Suprapubic skin (tissue), 4 donors: ENCODE results near the gene DUS1L.

ENCODE experiments used
- EP300 ChIP-seq: sonication (generic); formaldehyde crosslinking; IDR thresholded peaks from one replicate; pipeline ENCODE4 v1.6.1; 2017; ENCODE audit warnings: antibody characterized with exemption
- POLR2A ChIP-seq, 2 donors: fragments of 450-650 bp; IDR thresholded peaks; one replicate each; pipeline ENCODE4 v1.6.1; 2017; ENCODE audit warnings: antibody characterized with exemption in 2 of 2, mild to moderate bottlenecking in 2 of 2, moderate library complexity in 2 of 2
- POLR2AphosphoS5 ChIP-seq, 3 donors: sonication (generic); formaldehyde crosslinking; IDR thresholded peaks; one replicate each; pipeline ENCODE4 v1.6.1; 2017; ENCODE audit warnings: antibody characterized with exemption in 3 of 3
- TF ChIP-seq, protein P1 (sequence below), 2 donors: fragments of 200-600 bp in 1 of 2; fragments of 450-650 bp in 1 of 2; sonication (generic) in 1 of 2; IDR thresholded peaks; one replicate each; pipeline ENCODE4 v1.5.1; 2016 to 2019; ENCODE audit warnings: antibody characterized with exemption in 2 of 2, mild to moderate bottlenecking in 1 of 2, moderate library complexity in 1 of 2

- TF ChIP-seq POLR2A (IDR thresholded peaks at IDR 0.05) (no peak), POLR2AphosphoS5 (IDR thresholded peaks at IDR 0.05) (no peak), EP300 (no peak)
- TF ChIP-seq, protein P1, sequence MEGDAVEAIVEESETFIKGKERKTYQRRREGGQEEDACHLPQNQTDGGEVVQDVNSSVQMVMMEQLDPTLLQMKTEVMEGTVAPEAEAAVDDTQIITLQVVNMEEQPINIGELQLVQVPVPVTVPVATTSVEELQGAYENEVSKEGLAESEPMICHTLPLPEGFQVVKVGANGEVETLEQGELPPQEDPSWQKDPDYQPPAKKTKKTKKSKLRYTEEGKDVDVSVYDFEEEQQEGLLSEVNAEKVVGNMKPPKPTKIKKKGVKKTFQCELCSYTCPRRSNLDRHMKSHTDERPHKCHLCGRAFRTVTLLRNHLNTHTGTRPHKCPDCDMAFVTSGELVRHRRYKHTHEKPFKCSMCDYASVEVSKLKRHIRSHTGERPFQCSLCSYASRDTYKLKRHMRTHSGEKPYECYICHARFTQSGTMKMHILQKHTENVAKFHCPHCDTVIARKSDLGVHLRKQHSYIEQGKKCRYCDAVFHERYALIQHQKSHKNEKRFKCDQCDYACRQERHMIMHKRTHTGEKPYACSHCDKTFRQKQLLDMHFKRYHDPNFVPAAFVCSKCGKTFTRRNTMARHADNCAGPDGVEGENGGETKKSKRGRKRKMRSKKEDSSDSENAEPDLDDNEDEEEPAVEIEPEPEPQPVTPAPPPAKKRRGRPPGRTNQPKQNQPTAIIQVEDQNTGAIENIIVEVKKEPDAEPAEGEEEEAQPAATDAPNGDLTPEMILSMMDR (IDR thresholded peaks at IDR 0.05): no peak
Observed at GRCh38 chr17:82034371-82035011, 31.1 kb downstream of the DUS1L start.
